Retinal pigment epithelial cell (primary cell): ENCODE measurements around the gene C12orf75.

Experiments
- DNase-seq: peaks from one replicate; pipeline ENCODE4 v3.0.0-alpha.2; 2010; ENCODE audit warnings: low read depth
- H3K4me3 ChIP-seq: 2 replicates; pipeline ENCODE4 v1.5.1; 2011; ENCODE audit warnings: mild to moderate bottlenecking, low read length, control low read depth, moderate library complexity
- TF ChIP-seq, protein P1 (sequence below): conservative IDR thresholded peaks from 2 replicates; pipeline ENCODE4 v1.5.1; 2011; ENCODE audit warnings: low read depth, low read length, control low read depth, inconsistent platforms

Gene C12orf75

DNA sequence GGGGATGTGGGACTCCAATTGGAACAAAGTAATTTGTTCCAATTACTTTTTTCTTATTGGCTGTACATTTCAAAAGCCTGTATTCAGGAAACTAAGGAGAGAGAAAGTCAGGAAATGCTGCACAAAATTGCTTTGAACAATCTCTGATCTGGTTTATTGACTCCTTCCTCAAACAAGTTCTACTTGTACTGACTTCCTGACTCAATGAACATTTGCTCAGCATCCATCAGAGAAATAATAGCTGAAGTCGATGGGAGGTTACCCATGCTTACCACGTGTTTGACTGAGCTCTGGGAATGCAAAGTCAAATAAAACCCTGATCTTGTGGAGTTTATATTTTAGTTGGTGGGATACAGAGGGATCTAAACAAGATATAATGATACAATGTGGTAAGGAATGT, 15.4 kb upstream of the C12orf75 start:
- no peak for DNase-seq
- no peak overlapping the region for H3K4me3 ChIP-seq
- TF ChIP-seq, protein P1, sequence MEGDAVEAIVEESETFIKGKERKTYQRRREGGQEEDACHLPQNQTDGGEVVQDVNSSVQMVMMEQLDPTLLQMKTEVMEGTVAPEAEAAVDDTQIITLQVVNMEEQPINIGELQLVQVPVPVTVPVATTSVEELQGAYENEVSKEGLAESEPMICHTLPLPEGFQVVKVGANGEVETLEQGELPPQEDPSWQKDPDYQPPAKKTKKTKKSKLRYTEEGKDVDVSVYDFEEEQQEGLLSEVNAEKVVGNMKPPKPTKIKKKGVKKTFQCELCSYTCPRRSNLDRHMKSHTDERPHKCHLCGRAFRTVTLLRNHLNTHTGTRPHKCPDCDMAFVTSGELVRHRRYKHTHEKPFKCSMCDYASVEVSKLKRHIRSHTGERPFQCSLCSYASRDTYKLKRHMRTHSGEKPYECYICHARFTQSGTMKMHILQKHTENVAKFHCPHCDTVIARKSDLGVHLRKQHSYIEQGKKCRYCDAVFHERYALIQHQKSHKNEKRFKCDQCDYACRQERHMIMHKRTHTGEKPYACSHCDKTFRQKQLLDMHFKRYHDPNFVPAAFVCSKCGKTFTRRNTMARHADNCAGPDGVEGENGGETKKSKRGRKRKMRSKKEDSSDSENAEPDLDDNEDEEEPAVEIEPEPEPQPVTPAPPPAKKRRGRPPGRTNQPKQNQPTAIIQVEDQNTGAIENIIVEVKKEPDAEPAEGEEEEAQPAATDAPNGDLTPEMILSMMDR: no peak

DNA sequence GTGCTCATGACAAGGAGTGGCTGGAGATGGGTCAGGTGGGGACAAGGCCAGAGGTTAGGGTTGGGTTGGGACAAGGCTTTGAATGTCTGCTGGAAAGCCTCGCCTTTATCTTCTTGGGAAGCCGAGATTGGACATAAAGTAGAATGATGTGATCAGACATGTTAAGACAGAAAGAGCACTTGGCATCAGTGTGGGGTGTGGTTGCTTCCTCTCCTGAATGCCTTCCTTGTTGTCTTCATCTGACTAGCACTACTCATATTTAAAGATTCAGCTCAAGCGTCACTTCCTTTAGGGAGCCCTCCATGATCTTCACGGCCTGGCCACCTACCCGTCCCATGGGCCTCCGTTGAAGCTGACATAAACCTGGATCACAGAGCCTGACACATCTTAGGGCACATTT, 14.8 kb upstream of the C12orf75 start:
- H3K4me3 ChIP-seq: no peak overlapping the region
- TF ChIP-seq, protein P1: no peak
- no peak for DNase-seq

DNA sequence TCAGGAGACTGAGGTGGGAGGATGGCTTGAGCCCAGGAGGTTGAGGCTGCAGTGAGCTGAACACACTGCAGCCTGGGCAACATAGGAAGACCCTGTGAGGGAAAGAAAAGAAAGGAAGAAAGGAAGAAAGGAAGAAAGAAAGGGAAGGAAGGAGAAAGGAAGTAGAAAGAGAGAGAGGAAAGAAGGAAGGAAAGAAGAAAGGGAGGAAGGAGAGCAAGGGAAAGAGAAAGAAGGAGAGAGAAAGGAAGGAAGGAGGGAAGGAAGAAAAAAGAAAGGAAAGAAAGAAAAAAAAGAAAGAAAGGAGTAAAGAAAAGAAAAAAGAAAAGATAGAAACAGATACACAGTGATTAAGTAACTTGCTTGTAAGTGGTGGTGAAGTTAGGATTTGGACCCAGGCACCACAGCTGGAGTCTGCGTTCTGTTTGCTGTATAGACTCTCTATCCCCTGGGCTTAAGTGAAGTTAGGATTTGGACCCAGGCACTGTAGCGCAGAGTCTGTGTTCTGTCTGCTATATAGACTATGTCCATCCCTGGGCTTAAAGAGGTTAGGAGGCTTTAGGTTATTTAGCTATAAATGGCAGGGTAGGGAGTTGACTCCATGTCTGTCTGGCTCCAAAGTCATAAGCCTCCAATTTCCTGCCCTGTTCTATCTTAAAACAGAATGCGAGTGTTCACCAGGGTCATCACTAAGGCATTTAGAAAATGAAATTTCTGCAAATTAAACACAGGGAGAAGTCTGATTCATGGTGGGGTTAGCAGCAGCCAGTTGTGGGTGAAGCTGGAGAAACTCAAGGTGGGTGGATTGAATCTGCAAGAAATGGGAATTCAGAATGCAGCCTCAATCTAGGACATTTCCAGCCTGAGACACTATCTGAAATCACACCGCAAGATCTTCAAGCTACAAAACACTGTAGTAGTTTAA, 13.3 kb upstream of the C12orf75 start:
- no peak for DNase-seq
- H3K4me3 ChIP-seq: no peak overlapping the region
- TF ChIP-seq, protein P1: no peak

DNA sequence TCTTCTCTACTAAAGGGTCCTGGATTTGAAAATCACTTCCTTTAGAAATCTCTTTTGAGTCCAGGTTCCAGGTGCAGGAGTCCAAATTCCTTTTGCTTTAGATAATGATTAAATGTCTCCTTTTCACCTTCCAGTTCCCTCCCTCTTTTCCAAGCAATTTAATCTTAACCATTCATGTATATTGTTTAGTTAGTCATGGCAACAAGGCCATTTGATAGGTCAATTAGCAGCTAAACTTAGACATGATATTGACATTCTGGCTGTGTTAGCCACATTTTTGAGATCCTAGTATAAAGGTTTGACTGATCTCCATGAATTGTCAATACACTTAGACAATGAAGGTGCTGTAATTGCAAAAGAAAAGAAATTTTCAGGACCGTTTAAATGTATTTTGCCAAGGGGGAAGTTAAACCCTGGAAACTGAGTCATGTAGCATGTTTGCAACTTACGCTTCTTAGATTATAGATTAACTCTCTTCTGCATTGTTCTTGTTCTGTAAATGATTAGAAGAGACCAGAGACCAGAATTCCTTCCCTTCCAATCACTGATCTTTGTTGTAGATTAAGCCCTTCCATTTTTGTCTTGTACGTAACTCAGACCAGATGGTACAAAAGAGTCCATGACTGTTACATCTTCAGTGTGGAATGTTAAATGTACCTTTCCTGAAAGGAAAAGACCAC, 12.4 kb upstream of the C12orf75 start:
- TF ChIP-seq, protein P1: no peak
- no peak for DNase-seq
- no peak overlapping the region for H3K4me3 ChIP-seq

DNA sequence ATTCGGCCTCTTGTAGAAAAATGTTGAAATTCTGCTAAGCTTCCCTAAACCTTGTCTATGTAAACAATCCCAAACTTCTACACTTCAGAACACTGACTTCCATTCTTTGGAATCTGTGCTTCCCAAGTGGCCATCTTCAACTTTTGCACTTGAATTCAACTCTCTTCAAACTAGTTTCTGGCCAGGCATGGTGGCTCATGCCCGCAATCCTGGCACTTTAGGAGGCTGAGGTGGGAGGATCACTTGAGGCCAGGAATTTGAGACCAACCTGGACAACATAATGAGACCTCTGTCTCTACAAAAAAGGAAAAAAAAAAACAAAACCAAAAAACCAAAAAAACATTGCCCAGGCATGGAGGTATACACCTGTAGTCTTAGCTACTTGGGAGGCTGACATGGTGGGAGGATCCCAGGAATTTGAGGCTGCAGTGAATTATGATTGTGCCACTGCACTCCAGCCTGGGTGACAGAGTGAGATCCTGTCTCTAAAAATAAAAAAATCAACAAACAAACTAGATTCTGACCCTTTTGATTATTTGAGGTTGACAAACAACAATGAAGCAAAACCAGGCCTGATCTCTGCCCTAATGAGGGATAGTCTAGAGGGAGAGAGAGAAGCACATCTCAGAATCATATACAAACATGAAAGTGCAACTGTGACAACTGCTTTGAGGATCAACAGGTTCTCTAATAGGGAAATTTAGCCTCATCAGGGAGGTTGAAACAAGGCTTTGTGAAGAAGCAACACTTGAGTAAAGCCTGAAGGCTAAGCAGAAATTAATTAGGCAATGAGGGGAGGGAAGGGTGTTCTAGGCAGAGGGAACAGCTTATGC, 11.6 kb upstream of the C12orf75 start:
- no peak overlapping the region for H3K4me3 ChIP-seq
- TF ChIP-seq, protein P1: no peak
- DNase-seq: no peak

DNA sequence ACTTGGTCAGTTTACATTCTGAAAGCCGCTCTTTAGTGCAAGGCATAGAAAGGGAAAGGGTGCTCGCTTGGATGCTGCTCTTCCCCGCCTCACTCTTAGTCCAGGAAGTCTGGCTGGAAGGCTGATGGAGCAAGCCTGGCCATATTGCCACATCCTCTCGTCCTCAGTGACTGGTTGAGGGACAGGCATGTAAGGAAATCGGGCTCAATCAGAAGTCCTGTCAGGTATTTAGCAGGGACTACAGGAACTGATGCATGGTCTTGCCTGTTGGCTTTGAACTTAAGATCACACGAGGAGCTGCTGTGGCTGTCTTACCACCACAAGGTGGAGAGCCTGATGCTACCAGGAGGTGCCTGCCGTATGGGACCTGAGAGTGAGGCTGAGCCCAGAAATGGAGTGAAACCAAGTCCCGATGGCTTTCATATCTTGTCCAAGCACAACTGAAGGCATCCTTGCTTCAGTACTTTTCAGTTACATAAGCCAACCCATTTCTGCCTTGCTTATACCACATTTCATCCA, 10.7 kb upstream of the C12orf75 start:
- DNase-seq: no peak
- H3K4me3 ChIP-seq: no peak overlapping the region
- TF ChIP-seq, protein P1: no peak
